ENCODE measurements around the gene PCK1.

The PCK1 gene

GRCh38 chr20:57577679-57578475, 17.0 kb downstream of the PCK1 start:
- no peak for DNase-seq (ENCODE audit: low spot score)

- no peak for DNase-seq (ENCODE audit: low spot score)
These were observed 17.7 kb downstream of the PCK1 start for GRCh38 chr20:57578476-57579165.

- no peak for DNase-seq (ENCODE audit: low spot score)
These were observed 18.5 kb downstream of the PCK1 start for GRCh38 chr20:57579331-57579897.

- DNase-seq (ENCODE audit: low spot score) = no peak
These were observed 19.1 kb downstream of the PCK1 start for GRCh38 chr20:57579898-57580447.

- no peak for DNase-seq (ENCODE audit: low spot score)
These were observed 19.7 kb downstream of the PCK1 start for GRCh38 chr20:57580478-57581201.

- no peak for DNase-seq (ENCODE audit: low spot score)
These were observed 20.5 kb downstream of the PCK1 start for GRCh38 chr20:57581202-57582028.

- no peak for DNase-seq (ENCODE audit: low spot score)
These were observed 21.1 kb downstream of the PCK1 start for GRCh38 chr20:57582029-57582378.

- DNase-seq (ENCODE audit: low spot score) = peak; percentile 75
These were observed 21.8 kb downstream of the PCK1 start for GRCh38 chr20:57582432-57583288.

GRCh38 chr20:57583289-57584257, 22.7 kb downstream of the PCK1 start:
- DNase-seq (ENCODE audit: low spot score) = no peak

GRCh38 chr20:57584768-57585461, 24.0 kb downstream of the PCK1 start:
- DNase-seq (ENCODE audit: low spot score) = no peak

GRCh38 chr20:57585466-57586213, 24.7 kb downstream of the PCK1 start:
- DNase-seq (ENCODE audit: low spot score) = no peak

GRCh38 chr20:57586370-57586793, 25.5 kb downstream of the PCK1 start:
- DNase-seq (ENCODE audit: low spot score) = no peak

- DNase-seq (ENCODE audit: low spot score) = no peak
These were observed 26.0 kb downstream of the PCK1 start for GRCh38 chr20:57586943-57587277.

GRCh38 chr20:57587278-57587988, 26.5 kb downstream of the PCK1 start:
- DNase-seq (ENCODE audit: low spot score) = no peak

- no peak for DNase-seq (ENCODE audit: low spot score)
These were observed 27.1 kb downstream of the PCK1 start for GRCh38 chr20:57587989-57588377.

GRCh38 chr20:57588596-57588995, 27.7 kb downstream of the PCK1 start:
- no peak for DNase-seq (ENCODE audit: low spot score)

GRCh38 chr20:57589123-57589727, 28.3 kb downstream of the PCK1 start:
- DNase-seq (ENCODE audit: low spot score) = no peak

All from iPS-NIHi11 (cell line).